Measurements from ENCODE around the gene TUG1.

DNA sequence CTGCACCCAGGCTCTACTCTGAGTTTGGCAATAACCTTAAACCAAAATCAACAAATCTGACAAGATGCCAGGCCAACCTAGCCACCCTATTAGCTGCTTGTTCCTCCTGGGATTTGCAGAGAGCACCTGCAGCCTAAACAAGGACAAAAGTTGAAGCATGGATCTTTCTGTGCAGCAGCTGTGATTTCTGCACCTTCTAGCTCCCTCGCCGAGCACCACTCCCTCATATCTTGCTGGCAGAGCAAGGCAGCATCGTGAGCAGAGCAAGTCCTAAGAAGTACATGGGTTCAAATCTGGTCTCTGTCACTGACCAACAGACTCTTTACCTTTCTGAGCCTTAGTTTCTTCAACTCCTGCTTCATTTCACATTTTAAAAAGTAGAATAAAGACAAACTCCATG lies 38.8 kb upstream of the TUG1 start:
- no peak for TF ChIP-seq NFE2L2 (IDR thresholded peaks at IDR 0.05; ENCODE audit: low read depth, low read length)
- TF ChIP-seq, protein P1, sequence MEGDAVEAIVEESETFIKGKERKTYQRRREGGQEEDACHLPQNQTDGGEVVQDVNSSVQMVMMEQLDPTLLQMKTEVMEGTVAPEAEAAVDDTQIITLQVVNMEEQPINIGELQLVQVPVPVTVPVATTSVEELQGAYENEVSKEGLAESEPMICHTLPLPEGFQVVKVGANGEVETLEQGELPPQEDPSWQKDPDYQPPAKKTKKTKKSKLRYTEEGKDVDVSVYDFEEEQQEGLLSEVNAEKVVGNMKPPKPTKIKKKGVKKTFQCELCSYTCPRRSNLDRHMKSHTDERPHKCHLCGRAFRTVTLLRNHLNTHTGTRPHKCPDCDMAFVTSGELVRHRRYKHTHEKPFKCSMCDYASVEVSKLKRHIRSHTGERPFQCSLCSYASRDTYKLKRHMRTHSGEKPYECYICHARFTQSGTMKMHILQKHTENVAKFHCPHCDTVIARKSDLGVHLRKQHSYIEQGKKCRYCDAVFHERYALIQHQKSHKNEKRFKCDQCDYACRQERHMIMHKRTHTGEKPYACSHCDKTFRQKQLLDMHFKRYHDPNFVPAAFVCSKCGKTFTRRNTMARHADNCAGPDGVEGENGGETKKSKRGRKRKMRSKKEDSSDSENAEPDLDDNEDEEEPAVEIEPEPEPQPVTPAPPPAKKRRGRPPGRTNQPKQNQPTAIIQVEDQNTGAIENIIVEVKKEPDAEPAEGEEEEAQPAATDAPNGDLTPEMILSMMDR (conservative IDR thresholded peaks at IDR 0.05; ENCODE audit: low read depth, low read length), result no peak
- no peak for TF ChIP-seq SMC3 (IDR thresholded peaks at IDR 0.05; ENCODE audit: low read depth, low read length)
- TF ChIP-seq POLR2A (IDR thresholded peaks at IDR 0.05; ENCODE audit: low read depth, low read length), result no peak
- TF ChIP-seq CEBPB (IDR thresholded peaks at IDR 0.05; ENCODE audit: low read depth, low read length), result no peak
- TF ChIP-seq RAD21 (IDR thresholded peaks at IDR 0.05; ENCODE audit: low read length), result no peak
- TF ChIP-seq MAFK (IDR thresholded peaks at IDR 0.05; ENCODE audit: low read depth, low read length), result no peak
- TF ChIP-seq FOS (IDR thresholded peaks at IDR 0.05; ENCODE audit: low read depth, low read length), result no peak
- TF ChIP-seq MXI1 (IDR thresholded peaks at IDR 0.05; ENCODE audit: borderline replicate concordance, low read depth, low read length), result no peak
- TF ChIP-seq, protein P2, sequence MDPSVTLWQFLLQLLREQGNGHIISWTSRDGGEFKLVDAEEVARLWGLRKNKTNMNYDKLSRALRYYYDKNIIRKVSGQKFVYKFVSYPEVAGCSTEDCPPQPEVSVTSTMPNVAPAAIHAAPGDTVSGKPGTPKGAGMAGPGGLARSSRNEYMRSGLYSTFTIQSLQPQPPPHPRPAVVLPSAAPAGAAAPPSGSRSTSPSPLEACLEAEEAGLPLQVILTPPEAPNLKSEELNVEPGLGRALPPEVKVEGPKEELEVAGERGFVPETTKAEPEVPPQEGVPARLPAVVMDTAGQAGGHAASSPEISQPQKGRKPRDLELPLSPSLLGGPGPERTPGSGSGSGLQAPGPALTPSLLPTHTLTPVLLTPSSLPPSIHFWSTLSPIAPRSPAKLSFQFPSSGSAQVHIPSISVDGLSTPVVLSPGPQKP (IDR thresholded peaks at IDR 0.05; ENCODE audit: borderline replicate concordance, low read depth, low read length), result no peak
- TF ChIP-seq MAZ (IDR thresholded peaks at IDR 0.05; ENCODE audit: borderline replicate concordance, low read depth, low read length), result no peak
- TF ChIP-seq RCOR1 (IDR thresholded peaks at IDR 0.05; ENCODE audit: insufficient replicate concordance, low read length), result no peak
- TF ChIP-seq BHLHE40 (IDR thresholded peaks at IDR 0.05; ENCODE audit: low read depth, low read length), result no peak
- no peak for TF ChIP-seq RFX5 (IDR thresholded peaks at IDR 0.05; ENCODE audit: low read depth, low read length)

Data from IMR-90 (cell line).